RPMI7951 (cell line): Measurements from ENCODE around the gene ERC1. TPM values are rescaled to one million over a fixed set of nuclear protein-coding genes. Genes with fewer than 3 reads are reported as not detected.
"Not testable (repeated sequence)": the region's sequence is repeated elsewhere in the genome, so short reads cannot be mapped to it uniquely, and the experiment has no call there.

Source experiments
- DNase-seq: peaks from one replicate; pipeline ENCODE4 v3.0.0-alpha.2; 2012; ENCODE audit warnings: low read depth
- total RNA-seq: library from RNA; depleted of rRNA; stranded (reverse); fragments of >200 nt; shearing (Covaris generic); gene quantifications from 2 replicates; pipeline ENCODE4 v1.2.3, GENCODE V29; 2014

ERC1 gene
- total RNA-seq, 1 experiment from 2014 or later = 11.7 TPM

GRCh38 chr12:1218369-1218768 is 227.3 kb downstream of the ERC1 start:
- no peak for DNase-seq

- DNase-seq = no peak
Observed at GRCh38 chr12:1220127-1221092, 229.4 kb downstream of the ERC1 start.

GRCh38 chr12:1222858-1223639 is 232.0 kb downstream of the ERC1 start:
- no peak for DNase-seq

GRCh38 chr12:1226951-1227350 is 235.9 kb downstream of the ERC1 start:
- DNase-seq = no peak

GRCh38 chr12:1234073-1234472 is 243.1 kb downstream of the ERC1 start:
- DNase-seq = peak; percentile 31

GRCh38 chr12:1246637-1247036 is 255.6 kb downstream of the ERC1 start:
- no peak for DNase-seq

GRCh38 chr12:1250641-1251040 is 259.6 kb downstream of the ERC1 start:
- DNase-seq = no peak

- DNase-seq = no peak
Observed at GRCh38 chr12:1252758-1253157, 261.7 kb downstream of the ERC1 start.

GRCh38 chr12:1255125-1255524 is 264.1 kb downstream of the ERC1 start:
- DNase-seq = not testable (repeated sequence)

GRCh38 chr12:1255854-1256253 is 264.8 kb downstream of the ERC1 start:
- not testable (repeated sequence) for DNase-seq

- DNase-seq = no peak
Observed at GRCh38 chr12:1256285-1256684, 265.3 kb downstream of the ERC1 start.

- DNase-seq = no peak
Observed at GRCh38 chr12:1256991-1257390, 266.0 kb downstream of the ERC1 start.

- no peak for DNase-seq
Observed at GRCh38 chr12:1262011-1262410, 271.0 kb downstream of the ERC1 start.

GRCh38 chr12:1267243-1267642 is 276.2 kb downstream of the ERC1 start:
- no peak for DNase-seq

- DNase-seq = no peak
Observed at GRCh38 chr12:1272142-1272541, 281.1 kb downstream of the ERC1 start.

GRCh38 chr12:1273051-1273450 is 282.0 kb downstream of the ERC1 start:
- DNase-seq = no peak

GRCh38 chr12:1277905-1278304 is 286.9 kb downstream of the ERC1 start:
- DNase-seq = no peak

GRCh38 chr12:1279050-1279449 is 288.0 kb downstream of the ERC1 start:
- DNase-seq = peak; percentile 3

- DNase-seq = no peak
Observed at GRCh38 chr12:1280059-1280458, 289.0 kb downstream of the ERC1 start.

GRCh38 chr12:1281683-1282366 is 290.8 kb downstream of the ERC1 start:
- DNase-seq = peak; percentile 14

GRCh38 chr12:1282670-1283315 is 291.8 kb downstream of the ERC1 start:
- DNase-seq = no peak

GRCh38 chr12:1283316-1283715 is 292.3 kb downstream of the ERC1 start:
- no peak for DNase-seq
